Mucosa of stomach (tissue), 1 donor: Measurements from ENCODE around the gene LRMDA.

Experiments used
- H3K27me3 ChIP-seq: one replicate; pipeline ENCODE4 v1.7.0; 2013; ENCODE audit warnings: mild to moderate bottlenecking, low read length; ENCODE audit not compliant: control insufficient read depth, insufficient read depth
- H3K36me3 ChIP-seq: one replicate; pipeline ENCODE4 v1.7.0; 2013; ENCODE audit warnings: low read length; ENCODE audit not compliant: control insufficient read depth, insufficient read depth
- H3K4me1 ChIP-seq: one replicate; pipeline ENCODE4 v1.7.0; 2013; ENCODE audit warnings: mild to moderate bottlenecking, low read length; ENCODE audit not compliant: control insufficient read depth, insufficient read depth
- H3K4me3 ChIP-seq: one replicate; pipeline ENCODE4 v1.7.0; 2013; ENCODE audit warnings: low read length
- H3K9ac ChIP-seq: one replicate; pipeline ENCODE4 v1.7.0; 2013; ENCODE audit warnings: mild to moderate bottlenecking, low read length, moderate library complexity
- H3K9me3 ChIP-seq: one replicate; pipeline ENCODE4 v1.7.0; 2013; ENCODE audit warnings: mild to moderate bottlenecking, low read length, moderate library complexity; ENCODE audit not compliant: control insufficient read depth
- donor health status: Pancreatic carcinoma.

Gene LRMDA

DNA sequence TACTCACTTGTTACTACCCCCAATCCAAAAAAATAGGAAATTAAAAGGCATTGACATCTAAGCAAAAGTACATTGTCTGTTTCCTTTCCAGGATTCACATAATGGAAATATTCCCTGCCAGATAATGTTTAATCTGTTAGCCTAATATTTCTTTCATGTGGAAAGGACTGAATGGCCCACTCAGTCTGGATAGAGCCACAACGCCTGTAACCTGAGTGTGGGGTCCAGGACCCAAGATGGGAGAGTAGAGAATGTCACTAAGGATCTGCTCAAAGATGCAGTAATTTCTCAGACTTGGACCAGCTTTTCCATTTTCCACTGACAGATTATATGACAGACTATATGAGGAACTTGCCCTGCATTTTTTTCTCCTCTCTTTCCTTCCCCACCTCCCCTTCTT is 1117.3 kb downstream of the LRMDA start:
- Histone ChIP-seq H3K4me1 (no peaks in the 10 kb centered on the region), H3K36me3 (no peaks in the 10 kb centered on the region), H3K27me3 (no peaks in the 10 kb centered on the region), H3K9ac (no peak overlapping the region), H3K9me3 (no peaks in the 10 kb centered on the region), H3K4me3 (no peak overlapping the region)

DNA sequence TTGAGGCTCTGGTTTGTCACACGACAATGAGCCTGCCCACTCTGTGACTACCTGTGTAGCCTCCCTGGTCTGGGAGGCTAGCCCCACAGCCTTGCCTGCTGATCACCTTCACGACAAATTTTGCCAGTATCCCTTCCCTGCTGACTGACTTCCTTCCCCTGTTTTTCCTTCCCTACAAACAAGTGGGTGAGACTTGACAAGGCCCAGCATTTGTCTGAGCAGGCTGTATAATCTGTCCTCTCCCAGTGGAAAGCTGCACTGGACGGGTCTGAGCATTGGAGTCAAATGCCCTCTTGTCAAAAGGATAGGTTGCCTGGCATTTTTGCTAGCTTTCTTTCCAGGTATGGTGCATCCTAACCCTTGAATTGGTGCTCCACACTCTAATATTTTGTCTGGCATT is 1117.7 kb downstream of the LRMDA start:
- no peak overlapping the region for H3K9ac ChIP-seq
- H3K4me1 ChIP-seq, result no peaks in the 10 kb centered on the region
- H3K9me3 ChIP-seq, result no peaks in the 10 kb centered on the region
- H3K27me3 ChIP-seq, result no peaks in the 10 kb centered on the region
- no peak overlapping the region for H3K4me3 ChIP-seq
- H3K36me3 ChIP-seq, result no peaks in the 10 kb centered on the region

DNA sequence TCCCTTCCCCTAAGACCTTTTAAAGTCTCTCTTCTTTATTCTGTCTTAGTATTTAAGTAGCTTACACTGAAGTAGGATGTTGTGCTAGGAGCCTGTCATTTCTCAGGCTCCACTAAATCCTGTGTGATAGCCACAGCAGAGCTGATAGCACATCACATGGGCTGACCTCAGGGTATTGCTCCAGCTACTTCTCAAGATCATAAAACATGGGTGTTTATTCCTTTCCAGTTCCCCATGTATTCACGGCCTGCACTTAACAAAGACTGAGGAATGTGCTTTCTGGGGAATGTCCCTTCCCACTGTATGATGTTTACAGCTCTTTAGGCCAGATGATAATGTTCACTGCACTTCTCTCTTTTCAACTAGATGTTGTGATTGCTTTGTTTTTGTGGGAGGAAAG is 1119.4 kb downstream of the LRMDA start:
- H3K4me1 ChIP-seq, result no peaks in the 10 kb centered on the region
- H3K4me3 ChIP-seq, result no peak overlapping the region
- H3K27me3 ChIP-seq, result no peaks in the 10 kb centered on the region
- H3K9me3 ChIP-seq, result no peaks in the 10 kb centered on the region
- no peaks in the 10 kb centered on the region for H3K36me3 ChIP-seq
- H3K9ac ChIP-seq, result no peak overlapping the region

DNA sequence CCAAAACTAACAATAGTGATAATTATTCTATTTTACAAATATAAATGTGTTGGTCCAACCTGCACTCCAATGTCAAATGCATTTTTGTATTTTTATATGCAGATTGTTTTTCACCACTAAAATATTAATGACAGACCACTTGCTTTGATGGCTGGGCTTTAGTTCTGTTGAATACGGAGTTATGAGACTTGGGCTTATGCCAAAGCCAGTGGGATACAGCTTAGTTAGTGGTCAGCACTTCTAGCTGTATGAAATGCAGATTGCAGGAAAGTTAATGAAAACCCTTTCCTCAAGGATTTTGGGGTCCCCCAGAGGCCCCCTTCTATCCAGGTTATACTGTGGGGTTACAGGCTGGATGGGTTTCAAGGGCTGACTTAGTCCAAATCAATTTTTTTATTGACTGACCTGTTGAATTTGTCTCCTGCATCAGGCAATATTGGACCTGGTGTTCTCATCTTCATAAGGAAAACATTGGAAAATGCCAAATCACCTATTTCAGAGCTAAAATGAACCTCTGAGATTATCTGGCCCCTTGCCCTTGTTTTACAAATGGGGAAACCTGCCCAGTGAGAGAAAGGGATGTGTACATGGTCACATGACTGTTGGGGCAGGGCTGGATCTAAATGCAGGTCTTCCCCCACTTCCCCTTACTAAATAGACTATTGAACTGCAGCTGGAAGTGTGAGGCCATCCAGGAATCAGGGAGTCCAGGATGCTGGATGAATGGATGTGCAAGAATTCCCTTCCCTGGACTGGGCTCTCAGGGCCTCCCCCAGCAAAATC is 1120.9 kb downstream of the LRMDA start:
- no peak overlapping the region for H3K4me3 ChIP-seq
- no peaks in the 10 kb centered on the region for H3K9me3 ChIP-seq
- H3K36me3 ChIP-seq, result no peaks in the 10 kb centered on the region
- H3K4me1 ChIP-seq, result no peaks in the 10 kb centered on the region
- no peak overlapping the region for H3K9ac ChIP-seq
- H3K27me3 ChIP-seq, result no peaks in the 10 kb centered on the region

DNA sequence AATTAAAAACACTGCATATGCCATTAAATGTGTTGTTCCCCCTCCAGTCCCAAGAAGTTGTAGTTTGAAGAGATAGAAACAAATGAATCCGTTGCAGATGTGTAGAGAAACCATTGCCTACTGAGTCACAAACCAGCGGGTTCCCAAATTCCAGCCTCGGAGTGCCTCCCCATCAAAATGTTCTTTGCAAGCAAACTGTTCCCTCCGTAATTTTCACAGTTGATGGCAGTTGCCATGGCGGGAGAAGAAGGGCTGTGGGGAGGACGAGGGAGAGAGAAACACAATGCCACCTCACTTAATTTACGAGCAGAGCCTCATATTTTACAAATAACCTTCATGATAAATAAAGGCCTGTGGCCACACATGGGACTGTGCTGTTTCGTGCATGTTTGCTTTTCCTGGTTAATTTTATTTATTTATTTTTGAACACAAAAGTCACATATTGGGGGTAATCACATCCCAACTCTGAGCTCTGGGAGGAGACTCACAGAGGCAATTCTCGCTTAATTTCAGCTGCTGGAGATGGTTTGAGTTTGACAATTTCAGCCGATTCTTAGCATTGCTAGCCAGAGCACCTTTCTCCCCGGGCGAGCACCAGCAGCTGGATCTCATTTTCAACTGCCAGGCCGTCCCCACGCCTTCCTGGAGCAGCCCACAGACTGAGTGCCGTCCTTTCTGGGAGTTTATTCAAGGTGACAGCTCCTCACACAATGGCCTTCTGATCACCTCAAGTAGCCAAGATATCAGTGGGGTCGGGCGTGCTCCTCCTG is 1122.0 kb downstream of the LRMDA start:
- Histone ChIP-seq H3K4me3 (no peak overlapping the region), H3K36me3 (no peaks in the 10 kb centered on the region), H3K9me3 (no peaks in the 10 kb centered on the region), H3K9ac (no peak overlapping the region), H3K27me3 (no peaks in the 10 kb centered on the region), H3K4me1 (peaks cover 5% of the 10 kb centered on the region)

DNA sequence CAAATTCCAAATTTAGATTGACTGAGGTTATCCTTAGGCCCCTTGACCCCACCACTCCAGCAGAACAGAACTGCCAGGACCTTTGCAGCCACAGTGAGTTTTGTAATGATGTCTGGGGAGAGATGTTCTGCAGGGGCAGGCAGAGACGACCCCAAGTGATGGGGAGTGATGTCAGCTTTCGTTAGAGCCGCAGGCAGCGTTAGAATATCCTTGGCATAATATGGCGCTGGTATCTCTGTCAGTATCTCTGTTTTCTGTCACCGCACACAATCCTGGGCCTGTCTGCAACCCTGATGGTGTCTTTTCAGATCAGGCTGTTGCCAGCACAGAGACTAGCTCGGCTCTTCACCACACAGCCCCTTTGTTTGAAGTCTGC is 1122.6 kb downstream of the LRMDA start:
- Histone ChIP-seq H3K9me3 (no peaks in the 10 kb centered on the region), H3K9ac (no peak overlapping the region), H3K4me3 (no peak overlapping the region), H3K36me3 (no peaks in the 10 kb centered on the region), H3K27me3 (no peaks in the 10 kb centered on the region), H3K4me1 (peaks cover 7% of the 10 kb centered on the region)

DNA sequence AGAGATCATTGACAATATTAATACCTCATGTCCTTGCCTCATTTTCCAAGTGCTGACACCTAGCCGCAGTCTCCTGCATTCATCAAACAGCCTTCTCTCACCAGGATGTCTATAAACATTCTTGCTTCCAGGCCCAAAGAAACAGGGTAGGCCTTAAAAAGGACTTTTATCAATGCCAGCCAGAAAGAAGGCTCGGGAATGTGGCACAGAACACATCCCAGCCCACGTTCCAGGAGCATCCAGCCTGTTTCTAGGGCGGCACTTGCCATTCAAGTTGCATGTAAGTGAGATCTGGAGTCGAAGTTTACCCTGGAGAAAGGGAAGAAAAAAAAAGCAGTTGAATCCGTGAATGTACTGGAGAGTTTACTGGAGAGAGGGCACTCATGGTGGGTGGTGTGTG is 1123.1 kb downstream of the LRMDA start:
- Histone ChIP-seq H3K27me3 (no peaks in the 10 kb centered on the region), H3K4me1 (peaks cover 7% of the 10 kb centered on the region), H3K9me3 (no peaks in the 10 kb centered on the region), H3K9ac (no peak overlapping the region), H3K4me3 (no peak overlapping the region), H3K36me3 (no peaks in the 10 kb centered on the region)

DNA sequence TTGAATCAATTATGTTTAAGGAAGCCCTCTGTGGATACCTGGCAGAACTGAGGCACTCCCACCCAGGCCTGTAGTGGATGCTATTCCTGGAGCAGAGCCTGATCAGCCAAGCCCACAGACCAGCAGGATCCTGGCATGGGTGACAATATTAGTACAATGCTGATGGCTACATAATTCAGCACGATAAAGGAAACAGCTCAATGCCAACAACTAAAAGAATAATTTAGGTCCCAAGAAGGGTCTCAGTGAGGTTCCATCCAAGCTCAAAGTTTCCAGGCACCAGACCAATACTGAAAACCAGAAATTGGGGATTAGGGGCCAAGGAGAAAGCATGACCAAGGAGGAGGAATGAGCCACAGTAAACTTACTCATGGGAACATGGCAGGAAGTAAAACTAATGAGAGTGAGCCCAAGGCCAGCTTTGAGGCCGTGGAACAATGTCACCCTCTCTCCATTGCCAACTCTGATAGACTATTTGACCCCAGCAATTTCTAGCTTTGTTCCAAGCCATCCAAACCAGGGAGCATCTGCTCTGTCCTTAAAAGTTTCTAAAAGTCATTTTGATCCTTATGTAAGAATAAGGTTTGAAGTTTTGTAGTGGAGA is 1123.7 kb downstream of the LRMDA start:
- H3K9me3 ChIP-seq, result no peaks in the 10 kb centered on the region
- no peaks in the 10 kb centered on the region for H3K27me3 ChIP-seq
- no peaks in the 10 kb centered on the region for H3K36me3 ChIP-seq
- peaks cover 7% of the 10 kb centered on the region for H3K4me1 ChIP-seq
- H3K9ac ChIP-seq, result no peak overlapping the region
- no peak overlapping the region for H3K4me3 ChIP-seq

DNA sequence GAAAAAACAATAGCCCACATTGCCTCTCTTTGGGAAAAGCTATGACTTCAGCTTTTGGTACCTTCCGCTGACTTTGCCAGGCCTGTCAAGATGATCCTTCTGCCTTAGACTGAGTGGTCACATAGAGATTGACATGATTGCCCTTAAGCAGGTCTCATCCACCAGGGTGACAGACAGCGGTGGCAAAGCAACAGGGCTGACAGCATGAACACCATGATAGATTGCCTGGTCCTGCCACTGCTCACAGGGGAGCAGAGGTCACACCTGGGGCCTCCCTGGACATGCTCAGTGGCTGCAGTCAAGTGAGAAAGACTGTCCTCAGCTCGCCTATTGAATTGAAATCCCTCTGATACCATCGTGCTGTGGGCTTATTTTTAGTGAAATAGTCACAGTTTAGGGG is 1125.9 kb downstream of the LRMDA start:
- Histone ChIP-seq H3K4me3 (no peak overlapping the region), H3K4me1 (peaks cover 7% of the 10 kb centered on the region)

DNA sequence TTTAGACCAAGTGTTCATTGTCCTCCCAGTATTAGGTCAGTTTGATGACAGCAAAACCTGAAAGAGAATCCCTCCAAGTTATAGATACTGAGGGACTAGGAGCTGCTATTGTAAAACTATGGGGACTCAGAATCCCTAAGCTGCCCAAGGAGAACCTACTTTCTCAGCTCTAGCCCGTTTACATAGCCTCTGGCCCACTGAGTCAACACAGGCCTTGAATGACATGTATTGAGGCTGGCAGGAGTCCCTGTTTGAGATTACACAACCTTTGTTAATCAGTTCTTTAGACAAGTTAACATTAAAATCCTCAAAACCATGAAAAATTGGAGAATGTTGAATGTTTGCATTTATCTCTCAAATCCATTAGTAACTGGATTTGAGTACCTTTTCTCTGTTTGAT is 1127.2 kb downstream of the LRMDA start:
- Histone ChIP-seq H3K9ac (no peak overlapping the region), H3K27me3 (no peaks in the 10 kb centered on the region), H3K9me3 (no peaks in the 10 kb centered on the region), H3K4me3 (no peak overlapping the region), H3K36me3 (no peaks in the 10 kb centered on the region), H3K4me1 (peaks cover 7% of the 10 kb centered on the region)

More for the DNA sequence above, 1125.9 kb downstream of the LRMDA start:
- no peaks in the 10 kb centered on the region for H3K9me3 ChIP-seq
- no peaks in the 10 kb centered on the region for H3K36me3 ChIP-seq
- H3K9ac ChIP-seq, result no peak overlapping the region
- H3K27me3 ChIP-seq, result no peaks in the 10 kb centered on the region

DNA sequence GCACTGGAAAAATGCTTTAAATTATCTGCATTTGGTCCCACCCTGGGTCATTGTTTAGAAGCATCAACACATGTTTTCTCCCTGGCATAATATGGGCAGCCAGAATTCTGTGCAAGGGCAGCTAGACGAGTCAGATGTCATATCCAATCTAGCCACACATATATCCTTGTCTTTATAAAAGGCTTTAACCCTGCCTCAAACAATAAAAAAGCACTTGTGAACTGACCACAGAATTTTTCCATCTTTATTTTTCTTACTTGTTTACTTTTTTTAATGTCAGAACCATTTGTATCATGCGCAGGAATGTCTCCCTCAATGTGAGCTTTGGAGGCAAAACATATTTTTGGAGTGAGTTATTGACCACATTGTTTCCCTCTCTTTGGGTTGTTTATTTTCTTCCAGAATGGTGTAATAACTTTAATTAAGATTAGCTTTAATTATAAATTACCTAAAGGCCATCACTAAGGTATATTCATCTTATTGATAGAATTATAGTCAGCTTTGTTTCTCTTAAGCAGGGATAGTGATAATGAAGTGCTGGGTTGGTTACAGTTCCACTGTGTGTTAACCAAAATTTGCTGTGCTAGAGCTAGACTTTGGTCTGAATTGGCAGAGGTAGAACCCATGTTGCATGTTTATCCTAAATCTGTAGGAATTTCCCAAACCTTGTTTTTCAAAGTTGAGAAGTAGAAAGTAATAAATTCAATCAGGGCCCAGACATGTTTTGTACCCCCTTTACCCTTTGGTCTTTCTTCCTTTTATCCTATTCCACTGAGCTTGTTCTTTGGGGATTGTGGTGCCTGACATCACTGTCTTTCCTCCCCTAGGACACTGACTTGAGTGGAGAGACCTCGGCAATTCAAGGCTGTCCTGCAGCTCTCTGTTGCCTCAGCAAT is 1127.8 kb downstream of the LRMDA start:
- Histone ChIP-seq H3K36me3 (no peaks in the 10 kb centered on the region), H3K4me1 (peaks cover 7% of the 10 kb centered on the region), H3K4me3 (no peak overlapping the region), H3K27me3 (no peaks in the 10 kb centered on the region), H3K9ac (no peak overlapping the region), H3K9me3 (no peaks in the 10 kb centered on the region)
